Skeletal muscle tissue (tissue), 4 donors: ENCODE measurements around the gene ROR1. TPM values are rescaled to one million over a fixed set of nuclear protein-coding genes. Genes with fewer than 3 reads are reported as not detected.

Source experiments
- H3K27ac ChIP-seq: one replicate; pipeline ENCODE4 v1.7.0; 2013; ENCODE audit warnings: mild to moderate bottlenecking, low read depth, low read length, inconsistent platforms
- H3K27me3 ChIP-seq, 3 donors: one replicate each; pipeline ENCODE4 v1.7.0; 2013; ENCODE audit warnings: low read length in 3 of 3; ENCODE audit not compliant: control insufficient read depth in 3 of 3, insufficient read depth in 3 of 3
- H3K36me3 ChIP-seq, 3 donors: one replicate each; pipeline ENCODE4 v1.7.0; 2013; ENCODE audit warnings: low read length in 3 of 3; ENCODE audit not compliant: control insufficient read depth in 3 of 3, insufficient read depth in 3 of 3
- H3K4me1 ChIP-seq, 3 donors: one replicate each; pipeline ENCODE4 v1.7.0; 2013; ENCODE audit warnings: low read length in 3 of 3, mild to moderate bottlenecking in 3 of 3; ENCODE audit not compliant: control insufficient read depth in 3 of 3, insufficient read depth in 3 of 3
- H3K4me3 ChIP-seq, 3 donors: one replicate each; pipeline ENCODE4 v1.7.0; 2013; ENCODE audit warnings: low read length in 3 of 3
- H3K9ac ChIP-seq, 3 donors: one replicate each; pipeline ENCODE4 v1.7.0; 2013; ENCODE audit warnings: low read length in 3 of 3, mild to moderate bottlenecking in 3 of 3, moderate library complexity in 2 of 3, low read depth in 1 of 3
- H3K9me3 ChIP-seq, 3 donors: one replicate each; pipeline ENCODE4 v1.7.0; 2013; ENCODE audit warnings: low read length in 3 of 3; ENCODE audit not compliant: control insufficient read depth in 3 of 3
- total RNA-seq: library from RNA; depleted of rRNA; stranded (reverse); fragments of >200 nt; gene quantifications from one replicate; pipeline ENCODE4 v1.2.3, GENCODE V29; 2014
- donor health status: Osteomylitis.

The ROR1 gene
- total RNA-seq, 1 donor from 2014 or later = 7.8 TPM

- peaks cover 0 to 6% (median 4%) of the 10 kb centered on the region in 3 donors for H3K4me1 ChIP-seq
- no peaks in the 10 kb centered on the region for H3K9me3 ChIP-seq
- no peaks in the 10 kb centered on the region for H3K27me3 ChIP-seq
- H3K36me3 ChIP-seq = no peaks in the 10 kb centered on the region
- H3K4me3 ChIP-seq = no peak overlapping the region
- H3K9ac ChIP-seq = no peak overlapping the region
- no peak overlapping the region for H3K27ac ChIP-seq
These were observed 87.4 kb downstream of the ROR1 start for GRCh38 chr1:63861052-63861691.

- H3K4me3 ChIP-seq = no peak overlapping the region
- peaks cover 0 to 6% (median 4%) of the 10 kb centered on the region in 3 donors for H3K4me1 ChIP-seq
- H3K9ac ChIP-seq = no peak overlapping the region
- no peak overlapping the region for H3K27ac ChIP-seq
- no peaks in the 10 kb centered on the region for H3K27me3 ChIP-seq
- H3K9me3 ChIP-seq = no peaks in the 10 kb centered on the region
- H3K36me3 ChIP-seq = no peaks in the 10 kb centered on the region
These were observed 89.3 kb downstream of the ROR1 start for GRCh38 chr1:63863145-63863544.

GRCh38 chr1:63864224-63864641 lies 90.4 kb downstream of the ROR1 start:
- H3K27ac ChIP-seq = no peak overlapping the region
- H3K4me1 ChIP-seq = peaks cover 0 to 6% (median 4%) of the 10 kb centered on the region in 3 donors

GRCh38 chr1:63865561-63865960 lies 91.7 kb downstream of the ROR1 start:
- Histone ChIP-seq H3K4me3 (no peak overlapping the region), H3K9me3 (no peaks in the 10 kb centered on the region), H3K4me1 (peaks cover 0 to 6% (median 4%) of the 10 kb centered on the region in 3 donors)

More at GRCh38 chr1:63864224-63864641, 90.4 kb downstream of the ROR1 start:
- H3K4me3 ChIP-seq = no peak overlapping the region
- H3K9me3 ChIP-seq = no peaks in the 10 kb centered on the region
- no peak overlapping the region for H3K9ac ChIP-seq
- H3K36me3 ChIP-seq = no peaks in the 10 kb centered on the region
- no peaks in the 10 kb centered on the region for H3K27me3 ChIP-seq

GRCh38 chr1:63866084-63866483 lies 92.3 kb downstream of the ROR1 start:
- no peak overlapping the region for H3K9ac ChIP-seq
- no peak overlapping the region for H3K27ac ChIP-seq
- no peaks in the 10 kb centered on the region for H3K27me3 ChIP-seq
- H3K4me3 ChIP-seq = no peak overlapping the region
- H3K36me3 ChIP-seq = no peaks in the 10 kb centered on the region
- peaks cover 0 to 6% (median 4%) of the 10 kb centered on the region in 3 donors for H3K4me1 ChIP-seq
- no peaks in the 10 kb centered on the region for H3K9me3 ChIP-seq

More at GRCh38 chr1:63865561-63865960, 91.7 kb downstream of the ROR1 start:
- no peaks in the 10 kb centered on the region for H3K36me3 ChIP-seq
- no peaks in the 10 kb centered on the region for H3K27me3 ChIP-seq
- H3K9ac ChIP-seq = no peak overlapping the region
- H3K27ac ChIP-seq = no peak overlapping the region

GRCh38 chr1:63867429-63868176 lies 93.8 kb downstream of the ROR1 start:
- H3K4me1 ChIP-seq = peaks cover 0 to 4% (median 3%) of the 10 kb centered on the region in 3 donors
- H3K36me3 ChIP-seq = no peaks in the 10 kb centered on the region
- H3K9ac ChIP-seq = no peak overlapping the region
- H3K4me3 ChIP-seq = no peak overlapping the region
- no peak overlapping the region for H3K27ac ChIP-seq
- H3K27me3 ChIP-seq = no peaks in the 10 kb centered on the region
- H3K9me3 ChIP-seq = no peaks in the 10 kb centered on the region

GRCh38 chr1:63868268-63868781 lies 94.5 kb downstream of the ROR1 start:
- H3K9ac ChIP-seq = no peak overlapping the region
- H3K9me3 ChIP-seq = no peaks in the 10 kb centered on the region
- peaks cover 0 to 4% (median 2%) of the 10 kb centered on the region in 3 donors for H3K4me1 ChIP-seq
- no peak overlapping the region for H3K4me3 ChIP-seq
- no peaks in the 10 kb centered on the region for H3K27me3 ChIP-seq
- H3K36me3 ChIP-seq = no peaks in the 10 kb centered on the region
- H3K27ac ChIP-seq = no peak overlapping the region

GRCh38 chr1:63870152-63870551 lies 96.3 kb downstream of the ROR1 start:
- no peaks in the 10 kb centered on the region for H3K36me3 ChIP-seq
- H3K27me3 ChIP-seq = no peaks in the 10 kb centered on the region
- H3K9me3 ChIP-seq = no peaks in the 10 kb centered on the region
- no peak overlapping the region for H3K4me3 ChIP-seq
- H3K4me1 ChIP-seq = no peaks in the 10 kb centered on the region
- H3K9ac ChIP-seq = no peak overlapping the region
- no peak overlapping the region for H3K27ac ChIP-seq

GRCh38 chr1:63871463-63871862 lies 97.6 kb downstream of the ROR1 start:
- Histone ChIP-seq H3K9me3 (no peaks in the 10 kb centered on the region), H3K27ac (no peak overlapping the region), H3K36me3 (no peaks in the 10 kb centered on the region), H3K9ac (no peak overlapping the region), H3K4me3 (no peak overlapping the region), H3K27me3 (no peaks in the 10 kb centered on the region), H3K4me1 (peaks cover 0 to 2% (median 0%) of the 10 kb centered on the region in 3 donors)

- H3K36me3 ChIP-seq = no peaks in the 10 kb centered on the region
- no peaks in the 10 kb centered on the region for H3K27me3 ChIP-seq
- H3K9me3 ChIP-seq = no peaks in the 10 kb centered on the region
- H3K27ac ChIP-seq = no peak overlapping the region
- peaks cover 0 to 3% (median 0%) of the 10 kb centered on the region in 3 donors for H3K4me1 ChIP-seq
- no peak overlapping the region for H3K4me3 ChIP-seq
- H3K9ac ChIP-seq = no peak overlapping the region
These were observed 99.9 kb downstream of the ROR1 start for GRCh38 chr1:63873751-63874150.
